Stomach smooth muscle (tissue), 2 donors: ENCODE data around the gene CGRRF1.

Experiments used
- H3K27ac ChIP-seq: one replicate; pipeline ENCODE4 v1.7.0; 2013; ENCODE audit warnings: mild to moderate bottlenecking, low read length, inconsistent platforms
- H3K27me3 ChIP-seq, 2 donors: one replicate each; pipeline ENCODE4 v1.7.0; 2013; ENCODE audit warnings: low read length in 2 of 2; ENCODE audit not compliant: insufficient read depth in 2 of 2, control insufficient read depth in 1 of 2
- H3K36me3 ChIP-seq, 2 donors: one replicate each; pipeline ENCODE4 v1.7.0; 2013; ENCODE audit warnings: low read length in 2 of 2; ENCODE audit not compliant: control insufficient read depth in 2 of 2, insufficient read depth in 2 of 2
- H3K4me1 ChIP-seq: one replicate; pipeline ENCODE4 v1.7.0; 2013; ENCODE audit warnings: low read length; ENCODE audit not compliant: control insufficient read depth, insufficient read depth
- H3K4me3 ChIP-seq, 2 donors: one replicate each; pipeline ENCODE4 v1.7.0; 2013; ENCODE audit warnings: low read length in 2 of 2
- H3K9ac ChIP-seq, 2 donors: one replicate each; pipeline ENCODE4 v1.7.0; 2013; ENCODE audit warnings: low read length in 2 of 2, mild to moderate bottlenecking in 1 of 2
- H3K9me3 ChIP-seq, 2 donors: one replicate each; pipeline ENCODE4 v1.7.0; 2013; ENCODE audit warnings: low read length in 2 of 2; ENCODE audit not compliant: control insufficient read depth in 2 of 2
- donor health status: healthy.
- donor health status: Pancreatic carcinoma.

The CGRRF1 gene

GRCh38 chr14:54565785-54566409 lies 56.2 kb downstream of the CGRRF1 start:
- Histone ChIP-seq H3K27ac (peak overlapping the region; percentile 93), H3K4me1 (peaks cover 36% of the 10 kb centered on the region), H3K27me3 (no peaks in the 10 kb centered on the region)

GRCh38 chr14:54566410-54567223 lies 56.9 kb downstream of the CGRRF1 start, which contains the start of gene SAMD4A:
TSS of gene SAMD4A (plus strand) at chr14:54567128. CDS start at chr14:54567917, 789 bp downstream.
- Histone ChIP-seq H3K4me1 (peaks cover 36% of the 10 kb centered on the region), H3K9me3 (no peaks in the 10 kb centered on the region), H3K9ac (peak within 1 kb of the TSS; percentile 75 to 98), H3K27ac (peak within 1 kb of the TSS; percentile 93), H3K27me3 (no peaks in the 10 kb centered on the region), H3K36me3 (peaks cover 0 to under 1% of the 10 kb centered on the region in 2 donors), H3K4me3 (peak within 1 kb of the TSS; percentile 68 to 83)

More at GRCh38 chr14:54565785-54566409, 56.2 kb downstream of the CGRRF1 start:
- Histone ChIP-seq H3K9ac (peak overlapping the region; percentile 94 to 98), H3K9me3 (no peaks in the 10 kb centered on the region), H3K36me3 (no peaks in the 10 kb centered on the region), H3K4me3 (peak overlapping the region; percentile 75 to 83)

- Histone ChIP-seq H3K4me1 (peaks cover 36% of the 10 kb centered on the region), H3K9ac (peak overlapping the region; percentile 73 to 98), H3K27ac (peak overlapping the region; percentile 93), H3K36me3 (peaks cover 0 to 5% of the 10 kb centered on the region in 2 donors), H3K9me3 (no peaks in the 10 kb centered on the region), H3K27me3 (no peaks in the 10 kb centered on the region), H3K4me3 (peak overlapping the region; percentile 68 to 83)
Observed at GRCh38 chr14:54567224-54567638, 57.5 kb downstream of the CGRRF1 start.

GRCh38 chr14:54567639-54568561 lies 58.2 kb downstream of the CGRRF1 start:
- H3K4me1 ChIP-seq, result peaks cover 36% of the 10 kb centered on the region
- peaks cover 0 to 5% of the 10 kb centered on the region in 2 donors for H3K36me3 ChIP-seq
- H3K9ac ChIP-seq, result peak overlapping the region; percentile 79 to 98
- no peaks in the 10 kb centered on the region for H3K9me3 ChIP-seq
- H3K27ac ChIP-seq, result peak overlapping the region; percentile 93
- no peaks in the 10 kb centered on the region for H3K27me3 ChIP-seq
- H3K4me3 ChIP-seq, result peak overlapping the region; percentile 68 to 83

GRCh38 chr14:54568821-54569595 lies 59.3 kb downstream of the CGRRF1 start:
- Histone ChIP-seq H3K4me1 (peaks cover 36% of the 10 kb centered on the region), H3K27ac (peak overlapping the region; percentile 75), H3K36me3 (peaks cover 0 to 5% of the 10 kb centered on the region in 2 donors), H3K27me3 (no peaks in the 10 kb centered on the region), H3K4me3 (peak overlapping the region; percentile 54 to 75), H3K9me3 (no peaks in the 10 kb centered on the region), H3K9ac (peak overlapping the region; percentile 55 to 59)

GRCh38 chr14:54570047-54570446 lies 60.3 kb downstream of the CGRRF1 start:
- Histone ChIP-seq H3K4me3 (peak overlapping the region; percentile 54 to 75), H3K27me3 (no peaks in the 10 kb centered on the region), H3K9me3 (no peaks in the 10 kb centered on the region), H3K4me1 (peaks cover 28% of the 10 kb centered on the region), H3K27ac (peak overlapping the region; percentile 75), H3K9ac (peak overlapping the region in 1 of 2 donors; percentile 59), H3K36me3 (peaks cover 0 to 5% of the 10 kb centered on the region in 2 donors)

- no peaks in the 10 kb centered on the region for H3K27me3 ChIP-seq
- peak overlapping the region; percentile 75 for H3K27ac ChIP-seq
- H3K36me3 ChIP-seq, result peaks cover 0 to 5% of the 10 kb centered on the region in 2 donors
- no peaks in the 10 kb centered on the region for H3K9me3 ChIP-seq
- peaks cover 31% of the 10 kb centered on the region for H3K4me1 ChIP-seq
- H3K4me3 ChIP-seq, result peak overlapping the region; percentile 8 to 75
- H3K9ac ChIP-seq, result peak overlapping the region in 1 of 2 donors; percentile 59
Observed at GRCh38 chr14:54570631-54571415, 61.1 kb downstream of the CGRRF1 start.

GRCh38 chr14:54572316-54572715 lies 62.6 kb downstream of the CGRRF1 start:
- Histone ChIP-seq H3K4me1 (peaks cover 33% of the 10 kb centered on the region), H3K4me3 (no peak overlapping the region), H3K36me3 (peaks cover 5% of the 10 kb centered on the region in 2 donors), H3K27me3 (no peaks in the 10 kb centered on the region), H3K9ac (no peak overlapping the region), H3K9me3 (no peaks in the 10 kb centered on the region), H3K27ac (no peak overlapping the region)

- Histone ChIP-seq H3K27me3 (no peaks in the 10 kb centered on the region), H3K4me3 (no peak overlapping the region), H3K9me3 (no peaks in the 10 kb centered on the region), H3K27ac (no peak overlapping the region), H3K9ac (no peak overlapping the region), H3K36me3 (peaks cover 5 to 7% of the 10 kb centered on the region in 2 donors), H3K4me1 (peaks cover 31% of the 10 kb centered on the region)
Observed at GRCh38 chr14:54574528-54574927, 64.8 kb downstream of the CGRRF1 start.
